IMR-90 (cell line): ENCODE measurements around the gene NFE2L2. TPM values are rescaled to one million over a fixed set of nuclear protein-coding genes. Genes with fewer than 3 reads are reported as not detected.

Experiments
- ATAC-seq: fragments of 200-7000 bp; cut with Tn5 transposase; 2 replicates; pipeline ENCODE4 v1.9.1; 2020; ENCODE audit warnings: low read depth, mild to moderate bottlenecking, moderate library complexity
- BruUV-seq: library from RNA; stranded (reverse); fragments of 400-500 nt; replicated peaks from 2 replicates; lab custom pipeline; 2021; lab: Mats Ljungman, UMichigan
- CTCF ChIA-PET: fragments of 300-600 bp; formaldehyde crosslinking; extraction: SDS; loops from one replicate; lab custom pipeline; 2021; ENCODE audit warnings: antibody characterized with exemption; lab: Yijun Ruan, JAX
- POLR2A ChIA-PET: fragments of 300-600 bp; sonication (Branson Sonifier 250); formaldehyde crosslinking; loops from one replicate; lab custom pipeline; 2022; ENCODE audit warnings: antibody characterized with exemption; ENCODE audit not compliant: unreplicated experiment; lab: Charles Lee
- DNase-seq: peaks from one replicate; pipeline ENCODE4 v3.0.0; 2013
- H2AFZ ChIP-seq: replicated peaks from 2 replicates; pipeline ENCODE3; 2013; ENCODE audit warnings: low read length, mild to moderate bottlenecking; ENCODE audit not compliant: poor library complexity
- H2AK5ac ChIP-seq: 2 replicates; pipeline ENCODE4 v1.6.1; 2013; ENCODE audit warnings: low read depth, low read length, inconsistent platforms
- H2AK9ac ChIP-seq: replicated peaks from 2 replicates; pipeline ENCODE3; 2013; ENCODE audit warnings: mild to moderate bottlenecking, low read depth, low read length, moderate library complexity; ENCODE audit not compliant: poor library complexity
- H2BK120ac ChIP-seq: 2 replicates; pipeline ENCODE4 v1.6.1; 2013; ENCODE audit warnings: low read depth, low read length, inconsistent platforms
- H2BK15ac ChIP-seq: 3 replicates; pipeline ENCODE4 v1.6.1; 2013; ENCODE audit warnings: low read depth, low read length, inconsistent platforms
- H2BK20ac ChIP-seq: 2 replicates; pipeline ENCODE4 v1.6.1; 2013; ENCODE audit warnings: low read depth, mild to moderate bottlenecking, inconsistent platforms, low read length, moderate library complexity
- H2BK5ac ChIP-seq: 2 replicates; pipeline ENCODE4 v1.6.1; 2013; ENCODE audit warnings: mild to moderate bottlenecking, low read depth, low read length, inconsistent platforms; ENCODE audit not compliant: poor library complexity, severe bottlenecking
- H3K14ac ChIP-seq: replicated peaks from 2 replicates; pipeline ENCODE4 v1.6.1; 2013; ENCODE audit warnings: low read depth, low read length, inconsistent platforms
- H3K18ac ChIP-seq: 2 replicates; pipeline ENCODE4 v1.6.1; 2013; ENCODE audit warnings: low read depth, low read length, control low read depth
- H3K23ac ChIP-seq: 2 replicates; pipeline ENCODE4 v1.6.1; 2013; ENCODE audit warnings: low read depth, low read length, inconsistent platforms
- H3K27ac ChIP-seq: 2 replicates; pipeline ENCODE4 v1.5.1; 2013; ENCODE audit warnings: mild to moderate bottlenecking, control low read depth, low read length; ENCODE audit not compliant: insufficient read depth
- H3K27me3 ChIP-seq: 2 replicates; pipeline ENCODE4 v1.6.1; 2013; ENCODE audit warnings: low read length; ENCODE audit not compliant: control insufficient read depth, insufficient read depth
- H3K36me3 ChIP-seq: 2 replicates; pipeline ENCODE4 v1.6.1; 2013; ENCODE audit warnings: low read length, mixed read lengths; ENCODE audit not compliant: control insufficient read depth, insufficient read depth
- H3K4ac ChIP-seq: 2 replicates; pipeline ENCODE4 v1.6.1; 2013; ENCODE audit warnings: low read depth, low read length, inconsistent platforms
- H3K4me1 ChIP-seq: 2 replicates; pipeline ENCODE4 v1.6.1; 2013; ENCODE audit warnings: low read length, mixed read lengths; ENCODE audit not compliant: control insufficient read depth, insufficient read depth
- H3K4me2 ChIP-seq: 2 replicates; pipeline ENCODE4 v1.6.1; 2013; ENCODE audit warnings: low read depth, mild to moderate bottlenecking, control low read depth, low read length, moderate library complexity
- H3K4me3 ChIP-seq: 2 replicates; pipeline ENCODE4 v1.5.1; 2013; ENCODE audit warnings: low read depth, mild to moderate bottlenecking, control low read depth, low read length, moderate library complexity; ENCODE audit not compliant: insufficient read depth
- H3K56ac ChIP-seq: 2 replicates; pipeline ENCODE4 v1.6.1; 2013; ENCODE audit warnings: low read length, inconsistent platforms; ENCODE audit not compliant: insufficient read depth; ENCODE audit errors: extremely low read depth
- H3K79me1 ChIP-seq, 2 experiments: 2 replicates each; pipeline ENCODE4 v1.6.1; 2013; ENCODE audit warnings: low read length in 2 of 2, inconsistent platforms in 1 of 2, low read depth in 1 of 2
- H3K9ac ChIP-seq: 2 replicates; pipeline ENCODE4 v1.6.1; 2013; ENCODE audit warnings: low read depth, low read length, control low read depth
- H3K9me1 ChIP-seq: 2 replicates; pipeline ENCODE4 v1.6.1; 2013; ENCODE audit warnings: low read length, inconsistent platforms; ENCODE audit not compliant: insufficient read depth
- H3K9me3 ChIP-seq: 2 replicates; pipeline ENCODE4 v1.6.1; 2013; ENCODE audit warnings: low read length; ENCODE audit not compliant: control insufficient read depth, insufficient read depth
- H4K20me1 ChIP-seq: 2 replicates; pipeline ENCODE4 v1.6.1; 2013; ENCODE audit warnings: low read length, inconsistent platforms; ENCODE audit not compliant: insufficient read depth
- H4K5ac ChIP-seq: 2 replicates; pipeline ENCODE4 v1.6.1; 2013; ENCODE audit warnings: mild to moderate bottlenecking, low read depth, low read length, control low read depth
- H4K8ac ChIP-seq, 2 experiments: 2 replicates each; pipeline ENCODE4 v1.6.1; 2013; ENCODE audit warnings: low read depth in 2 of 2, low read length in 2 of 2, control low read depth in 1 of 2, inconsistent platforms in 1 of 2
- H4K91ac ChIP-seq: 2 replicates; pipeline ENCODE4 v1.6.1; 2013; ENCODE audit warnings: low read depth, low read length, inconsistent platforms; ENCODE audit not compliant: insufficient read depth
- BHLHE40 ChIP-seq: fragments of 150-350 bp; IDR thresholded peaks from 2 replicates; pipeline ENCODE4 v1.6.1; 2016; ENCODE audit warnings: mild to moderate bottlenecking, low read depth, low read length
- CHD1 ChIP-seq: IDR thresholded peaks from 2 replicates; pipeline ENCODE4 v1.6.1; 2012; ENCODE audit warnings: low read depth, low read length, improper control_type of control experiment
- FOS ChIP-seq: fragments of 150-350 bp; IDR thresholded peaks from 2 replicates; pipeline ENCODE4 v1.6.1; 2016; ENCODE audit warnings: low read depth, low read length
- MAFK ChIP-seq: IDR thresholded peaks from 2 replicates; pipeline ENCODE4 v1.6.1; 2012; ENCODE audit warnings: low read depth, low read length, improper control_type of control experiment
- NFE2L2 ChIP-seq: fragments of 150-350 bp; IDR thresholded peaks from 2 replicates; pipeline ENCODE4 v1.6.1; 2016; ENCODE audit warnings: low read depth, mild to moderate bottlenecking, low read length
- POLR2A ChIP-seq: IDR thresholded peaks from 2 replicates; pipeline ENCODE4 v1.6.1; 2012; ENCODE audit warnings: mild to moderate bottlenecking, low read depth, low read length
- RAD21 ChIP-seq: IDR thresholded peaks from 2 replicates; pipeline ENCODE4 v1.6.1; 2012; ENCODE audit warnings: low read length, improper control_type of control experiment
- RFX5 ChIP-seq: IDR thresholded peaks from 2 replicates; pipeline ENCODE4 v1.8.0; 2012; ENCODE audit warnings: low read depth, mild to moderate bottlenecking, low read length, moderate library complexity
- SMC3 ChIP-seq: fragments of 150-350 bp; IDR thresholded peaks from 2 replicates; pipeline ENCODE4 v1.6.1; 2016; ENCODE audit warnings: low read depth, mild to moderate bottlenecking, antibody characterized with exemption, low read length, moderate library complexity
- USF2 ChIP-seq: fragments of 150-350 bp; IDR thresholded peaks from 2 replicates; pipeline ENCODE4 v1.6.1; 2017; ENCODE audit warnings: mild to moderate bottlenecking, antibody characterized with exemption, low read length, low read depth
- WGBS, 2 experiments: methylation state at CpG; one replicate each; pipeline versions ENCODE4 v1.1.5 to v1.1.7; 2013; ENCODE audit warnings: missing lambda C conversion rate in 2 of 2; ENCODE audit not compliant: insufficient read length in 1 of 2; ENCODE audit errors: extremely low coverage in 2 of 2; 5-methylcytosine and 5-hydroxymethylcytosine counted together
- dilution Hi-C: fragments of 300-500 bp; cut with HindIII; formaldehyde crosslinking; loops from one replicate; pipeline ENCODE4 v1.14.3; 2018; ENCODE audit warnings: low sequenced_read_pairs; ENCODE audit not compliant: unreplicated experiment
- in situ Hi-C: fragments of 300-500 bp; cut with MboI; formaldehyde crosslinking; loops from 3 replicates; pipeline ENCODE4 v1.14.3; 2019; ENCODE audit warnings: low sequenced_read_pairs, inconsistent platforms, mixed read lengths
- intact Hi-C: fragments of 100-400 bp; cut with micrococcal nuclease; formaldehyde crosslinking; loops from 2 replicates; pipeline ENCODE4 v1.10.0; 2022
- polyA plus RNA-seq, 3 experiments: library from polyadenylated mRNA; depleted of rRNA; stranded (reverse); fragments of >200 nt; gene quantifications; 2 replicates each; pipeline ENCODE4 v1.2.3, GENCODE V29; 2012; ENCODE audit warnings: low replicate concordance in 1 of 3
- total RNA-seq: library from RNA; depleted of rRNA; stranded (reverse); fragments of >200 nt; gene quantifications from 2 replicates; pipeline ENCODE4 v1.2.3, GENCODE V29; 2012

Gene NFE2L2
- total and polyA plus RNA-seq, 2 of the 4 experiments (the other 2 are of a cell fraction): 72.7 to 83.5 TPM

- no peaks in the 10 kb centered on the region for H3K4me1 ChIP-seq
- no peak overlapping the region for H2BK5ac ChIP-seq
- no peak overlapping the region for H3K4me2 ChIP-seq
- CTCF ChIA-PET: no interaction called here
- no peak overlapping the region for H3K23ac ChIP-seq
- no peak overlapping the region for H2AK9ac ChIP-seq
- H3K9me3 ChIP-seq: no peaks in the 10 kb centered on the region
- no peak overlapping the region for H2AFZ ChIP-seq
- no peak overlapping the region for H2BK120ac ChIP-seq
- no peaks in the 10 kb centered on the region for H4K20me1 ChIP-seq
- no peak overlapping the region for H3K27ac ChIP-seq
- no peaks in the 10 kb centered on the region for H3K9me1 ChIP-seq
- H4K8ac ChIP-seq: no peak overlapping the region
- no peak overlapping the region for H3K4ac ChIP-seq
- no peak overlapping the region for H3K14ac ChIP-seq
- POLR2A ChIA-PET: no interaction called here
- no peaks in the 10 kb centered on the region for H3K79me1 ChIP-seq
- H3K18ac ChIP-seq: no peak overlapping the region
- intact Hi-C loops (no loop called here), in situ Hi-C loops (no loop called here), dilution Hi-C loops (no loop called here)
- BruUV-seq: no TSS peak
- no peak overlapping the region for H4K5ac ChIP-seq
- TF ChIP-seq SMC3: no peak
- TF ChIP-seq BHLHE40: no peak
- no peak for TF ChIP-seq FOS
- no peak for TF ChIP-seq CHD1
- no peak for TF ChIP-seq MAFK
- TF ChIP-seq NFE2L2: no peak
- TF ChIP-seq USF2: no peak
- TF ChIP-seq RAD21: no peak
- no peak for TF ChIP-seq RFX5
- no peak for TF ChIP-seq POLR2A
- H3K36me3 ChIP-seq: no peaks in the 10 kb centered on the region
- no peak overlapping the region for H4K91ac ChIP-seq
- DNase-seq (no peak), ATAC-seq (no peak)
- H3K4me3 ChIP-seq: no peak overlapping the region
- no peak overlapping the region for H2AK5ac ChIP-seq
- no peaks in the 10 kb centered on the region for H3K27me3 ChIP-seq
- no peak overlapping the region; the same call in 1 of the 2 replicates for H2BK20ac ChIP-seq
- no peak overlapping the region for H2BK15ac ChIP-seq
- WGBS, 2 experiments: no CpG with 5 or more reads among the region's 3 CpGs
- no peak overlapping the region for H3K9ac ChIP-seq
- no peak overlapping the region; the same call in 1 of the 2 replicates for H3K56ac ChIP-seq
Observed at GRCh38 chr2:177204417-177204816, 60.1 kb downstream of the NFE2L2 start.
